ENCODE measurements around the gene VSIG4.
"Not testable (repeated sequence)": the region's sequence is repeated elsewhere in the genome, so short reads cannot be mapped to it uniquely, and the experiment has no call there.

VSIG4 gene

GRCh38 chrX:66064261-66064660 is 24.4 kb upstream of the VSIG4 start:
- no peak overlapping the region for H3K4me2 ChIP-seq (ENCODE audit: low read length)
- no peaks in the 10 kb centered on the region for H3K36me3 ChIP-seq (ENCODE audit: control insufficient read depth, insufficient read depth, low read length)
- no peaks in the 10 kb centered on the region for H3K79me2 ChIP-seq
- no peak overlapping the region for H3K4me3 ChIP-seq (ENCODE audit: low read depth, low read length)
- no peak overlapping the region for H2AFZ ChIP-seq
- no peak overlapping the region for H3K9ac ChIP-seq
- no peaks in the 10 kb centered on the region for H3K9me3 ChIP-seq (ENCODE audit: control insufficient read depth, low read length)
- no peaks in the 10 kb centered on the region for H3K4me1 ChIP-seq
- H3K27ac ChIP-seq = no peak overlapping the region
- no peaks in the 10 kb centered on the region for H3K27me3 ChIP-seq (ENCODE audit: control insufficient read depth, insufficient read depth, low read length)
- TF ChIP-seq CTCF (IDR thresholded peaks at IDR 0.05) = no peak

- H3K4me3 ChIP-seq (ENCODE audit: low read depth, low read length); H3K9me3 ChIP-seq (ENCODE audit: control insufficient read depth, low read length); H2AFZ ChIP-seq; H3K4me1 ChIP-seq; H3K27ac ChIP-seq; H3K4me2 ChIP-seq (ENCODE audit: low read length); H3K27me3 ChIP-seq (ENCODE audit: control insufficient read depth, insufficient read depth, low read length); H3K79me2 ChIP-seq; H3K9ac ChIP-seq; H3K36me3 ChIP-seq (ENCODE audit: control insufficient read depth, insufficient read depth, low read length): not testable (repeated sequence)
These were observed 17.1 kb upstream of the VSIG4 start for GRCh38 chrX:66057019-66057418.

- Histone ChIP-seq H3K4me1 (no peaks in the 10 kb centered on the region), H3K4me3 (ENCODE audit: low read depth, low read length) (no peak overlapping the region), H3K9me3 (ENCODE audit: control insufficient read depth, low read length) (no peaks in the 10 kb centered on the region), H3K79me2 (no peaks in the 10 kb centered on the region), H3K27ac (no peak overlapping the region), H3K27me3 (ENCODE audit: control insufficient read depth, insufficient read depth, low read length) (no peaks in the 10 kb centered on the region), H3K9ac (no peak overlapping the region), H2AFZ (no peak overlapping the region), H3K4me2 (ENCODE audit: low read length) (no peak overlapping the region), H3K36me3 (ENCODE audit: control insufficient read depth, insufficient read depth, low read length) (no peaks in the 10 kb centered on the region)
- no peak for TF ChIP-seq CTCF (IDR thresholded peaks at IDR 0.05)
These were observed 15.1 kb upstream of the VSIG4 start for GRCh38 chrX:66054978-66055377.

GRCh38 chrX:66053414-66053813 is 13.5 kb upstream of the VSIG4 start:
- no peak for TF ChIP-seq CTCF (IDR thresholded peaks at IDR 0.05)
- Histone ChIP-seq H3K79me2 (no peaks in the 10 kb centered on the region), H3K4me2 (ENCODE audit: low read length) (no peak overlapping the region), H3K4me3 (ENCODE audit: low read depth, low read length) (no peak overlapping the region), H3K27ac (no peak overlapping the region), H3K9me3 (ENCODE audit: control insufficient read depth, low read length) (no peaks in the 10 kb centered on the region), H3K9ac (no peak overlapping the region), H3K36me3 (ENCODE audit: control insufficient read depth, insufficient read depth, low read length) (no peaks in the 10 kb centered on the region), H2AFZ (no peak overlapping the region), H3K4me1 (no peaks in the 10 kb centered on the region), H3K27me3 (ENCODE audit: control insufficient read depth, insufficient read depth, low read length) (no peaks in the 10 kb centered on the region)

- Histone ChIP-seq H3K27ac (no peak overlapping the region), H3K4me3 (ENCODE audit: low read depth, low read length) (no peak overlapping the region), H3K9ac (no peak overlapping the region), H3K79me2 (no peaks in the 10 kb centered on the region), H3K27me3 (ENCODE audit: control insufficient read depth, insufficient read depth, low read length) (no peaks in the 10 kb centered on the region), H2AFZ (no peak overlapping the region), H3K4me2 (ENCODE audit: low read length) (no peak overlapping the region), H3K36me3 (ENCODE audit: control insufficient read depth, insufficient read depth, low read length) (no peaks in the 10 kb centered on the region), H3K9me3 (ENCODE audit: control insufficient read depth, low read length) (no peaks in the 10 kb centered on the region), H3K4me1 (no peaks in the 10 kb centered on the region)
- TF ChIP-seq CTCF (IDR thresholded peaks at IDR 0.05) = no peak
These were observed 12.1 kb upstream of the VSIG4 start for GRCh38 chrX:66051980-66052379.
